ENCODE data around the gene EFR3B.

The EFR3B gene

DNA sequence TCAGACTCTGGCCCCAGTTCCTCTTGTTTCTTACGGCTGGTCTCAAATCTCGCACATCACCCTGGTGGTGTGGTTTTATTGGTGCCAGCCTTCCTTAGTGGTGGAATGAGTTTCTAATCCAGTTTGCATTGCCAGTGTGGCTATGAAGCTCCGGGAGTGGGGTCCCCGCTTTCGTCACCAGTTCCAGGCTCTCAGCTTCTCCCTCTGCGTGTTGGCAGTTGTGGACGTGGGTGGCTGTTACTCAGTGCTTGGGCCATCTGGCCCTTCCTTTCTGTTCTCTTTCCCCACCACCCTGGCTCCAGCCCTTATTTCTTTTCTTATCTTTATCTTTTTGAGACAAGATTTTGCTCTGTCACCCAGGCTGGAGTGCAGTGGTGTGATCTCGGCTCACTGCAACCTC is 30.1 kb downstream of the EFR3B start:
- no peaks in the 10 kb centered on the region for H3K9me3 ChIP-seq (ENCODE audit: control insufficient read depth, low read length)
- H3K4me3 ChIP-seq (ENCODE audit: insufficient read depth, low read depth, low read length): no peak overlapping the region
- peaks cover 3% of the 10 kb centered on the region for H3K4me1 ChIP-seq (ENCODE audit: control insufficient read depth, insufficient read depth, low read length)
- no peaks in the 10 kb centered on the region for H3K27me3 ChIP-seq (ENCODE audit: control insufficient read depth, insufficient read depth, low read length, poor library complexity, severe bottlenecking)
- H3K36me3 ChIP-seq (ENCODE audit: control insufficient read depth, insufficient read depth, low read length): no peaks in the 10 kb centered on the region
- 92 to 95% methylated on average over 8 of the region's 8 CpGs for WGBS, 2 experiments
- H3K27ac ChIP-seq (ENCODE audit: insufficient read depth, low read depth, low read length, poor library complexity, severe bottlenecking): no peak overlapping the region

DNA sequence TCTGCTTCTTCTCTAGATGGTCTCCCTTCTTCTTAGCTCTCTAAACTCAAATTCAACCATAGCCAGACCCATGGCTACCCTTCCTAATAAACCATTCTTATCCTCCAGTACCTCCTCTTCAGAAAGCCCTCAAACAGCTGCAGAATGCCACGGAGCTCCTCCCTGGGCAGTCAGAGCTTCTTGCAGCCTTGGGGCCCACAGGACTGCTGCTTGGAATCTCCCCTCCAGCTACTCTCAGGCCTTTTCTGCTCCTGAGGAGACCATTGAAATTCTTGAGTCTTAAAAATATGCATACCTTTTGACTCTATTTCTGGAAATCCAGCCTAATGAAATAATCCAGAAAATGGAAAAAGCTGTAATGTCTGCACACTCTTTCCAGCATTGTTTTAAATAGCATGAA is 30.7 kb downstream of the EFR3B start:
- Histone ChIP-seq H3K9me3 (ENCODE audit: control insufficient read depth, low read length) (no peaks in the 10 kb centered on the region), H3K4me3 (ENCODE audit: insufficient read depth, low read depth, low read length) (no peak overlapping the region), H3K4me1 (ENCODE audit: control insufficient read depth, insufficient read depth, low read length) (peaks cover 3% of the 10 kb centered on the region), H3K27me3 (ENCODE audit: control insufficient read depth, insufficient read depth, low read length, poor library complexity, severe bottlenecking) (no peaks in the 10 kb centered on the region), H3K36me3 (ENCODE audit: control insufficient read depth, insufficient read depth, low read length) (no peaks in the 10 kb centered on the region), H3K27ac (ENCODE audit: insufficient read depth, low read depth, low read length, poor library complexity, severe bottlenecking) (no peak overlapping the region)
- WGBS, 2 experiments: 36 to 45% methylated on average over 1 of the region's 1 CpG

DNA sequence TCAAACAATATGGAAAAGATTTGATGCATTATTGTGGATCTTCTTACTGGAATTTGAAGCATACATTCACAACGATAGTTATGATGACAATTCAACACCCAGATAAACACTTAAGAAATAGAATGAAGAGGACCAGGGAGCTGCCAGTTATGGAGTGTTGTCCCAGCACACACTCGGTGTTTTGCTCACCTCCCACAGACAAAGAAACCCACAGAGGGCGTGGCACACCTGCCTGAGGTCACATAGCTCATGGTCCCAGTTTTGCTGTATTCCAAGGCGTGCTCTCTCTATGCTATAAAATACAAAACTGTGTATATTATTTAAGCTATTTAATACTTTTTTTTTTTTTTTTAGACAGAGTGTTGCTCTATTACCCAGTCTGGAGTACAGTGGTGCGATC is 31.1 kb downstream of the EFR3B start:
- Histone ChIP-seq H3K27ac (ENCODE audit: insufficient read depth, low read depth, low read length, poor library complexity, severe bottlenecking) (no peak overlapping the region), H3K4me1 (ENCODE audit: control insufficient read depth, insufficient read depth, low read length) (peaks cover 4% of the 10 kb centered on the region), H3K36me3 (ENCODE audit: control insufficient read depth, insufficient read depth, low read length) (no peaks in the 10 kb centered on the region), H3K4me3 (ENCODE audit: insufficient read depth, low read depth, low read length) (no peak overlapping the region), H3K9me3 (ENCODE audit: control insufficient read depth, low read length) (no peaks in the 10 kb centered on the region), H3K27me3 (ENCODE audit: control insufficient read depth, insufficient read depth, low read length, poor library complexity, severe bottlenecking) (no peaks in the 10 kb centered on the region)
- 88 to 97% methylated on average over 4 of the region's 5 CpGs for WGBS, 2 experiments

DNA sequence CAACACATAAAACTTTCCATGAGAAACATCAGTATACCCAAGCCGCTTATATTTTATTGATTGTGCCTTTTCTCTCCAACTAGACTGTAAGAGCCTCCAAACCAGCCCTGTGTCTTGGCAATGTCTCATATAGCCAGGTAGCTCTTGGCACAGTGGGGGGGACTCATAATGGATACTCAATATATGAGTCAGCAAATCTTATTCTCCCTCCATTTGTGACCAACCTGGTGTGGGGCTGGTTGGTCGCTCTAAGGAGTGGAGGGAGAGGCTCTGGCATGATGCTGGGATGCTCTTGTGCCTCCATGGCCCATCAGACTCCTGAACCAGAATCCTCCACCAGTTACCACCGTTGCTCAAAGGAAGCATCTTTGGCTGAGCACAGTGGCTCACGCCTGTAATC is 32.0 kb downstream of the EFR3B start:
- peaks cover 7% of the 10 kb centered on the region for H3K4me1 ChIP-seq (ENCODE audit: control insufficient read depth, insufficient read depth, low read length)
- H3K27ac ChIP-seq (ENCODE audit: insufficient read depth, low read depth, low read length, poor library complexity, severe bottlenecking): no peak overlapping the region
- no peaks in the 10 kb centered on the region for H3K27me3 ChIP-seq (ENCODE audit: control insufficient read depth, insufficient read depth, low read length, poor library complexity, severe bottlenecking)
- no peak overlapping the region for H3K4me3 ChIP-seq (ENCODE audit: insufficient read depth, low read depth, low read length)
- no peaks in the 10 kb centered on the region for H3K9me3 ChIP-seq (ENCODE audit: control insufficient read depth, low read length)
- WGBS, 2 experiments: 92% methylated on average over 4 of the region's 4 CpGs
- H3K36me3 ChIP-seq (ENCODE audit: control insufficient read depth, insufficient read depth, low read length): no peaks in the 10 kb centered on the region

DNA sequence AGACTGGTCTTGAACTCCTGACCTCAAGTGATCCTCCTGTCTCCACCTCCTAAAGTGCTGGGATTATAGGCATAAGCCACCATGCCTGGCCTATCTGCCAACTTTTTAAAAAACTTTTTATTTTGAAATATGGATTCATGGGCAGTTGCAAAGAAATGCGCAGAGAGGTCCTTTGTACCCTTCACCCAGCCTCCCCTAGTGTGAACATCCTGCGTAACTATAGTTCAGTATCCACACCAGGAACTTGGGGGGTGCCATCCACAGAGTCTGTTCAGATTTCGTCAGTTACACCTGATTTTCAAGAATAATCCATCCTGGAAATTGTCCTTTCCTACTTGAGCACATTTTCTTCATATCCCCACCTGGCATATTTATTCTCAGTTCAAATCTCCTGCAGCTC is 33.0 kb downstream of the EFR3B start:
- Histone ChIP-seq H3K27ac (ENCODE audit: insufficient read depth, low read depth, low read length, poor library complexity, severe bottlenecking) (no peak overlapping the region), H3K4me1 (ENCODE audit: control insufficient read depth, insufficient read depth, low read length) (peaks cover 7% of the 10 kb centered on the region), H3K4me3 (ENCODE audit: insufficient read depth, low read depth, low read length) (no peak overlapping the region), H3K9me3 (ENCODE audit: control insufficient read depth, low read length) (no peaks in the 10 kb centered on the region), H3K36me3 (ENCODE audit: control insufficient read depth, insufficient read depth, low read length) (no peaks in the 10 kb centered on the region), H3K27me3 (ENCODE audit: control insufficient read depth, insufficient read depth, low read length, poor library complexity, severe bottlenecking) (no peaks in the 10 kb centered on the region)
- WGBS, 2 experiments: 95 to 96% methylated on average over 3 of the region's 3 CpGs

DNA sequence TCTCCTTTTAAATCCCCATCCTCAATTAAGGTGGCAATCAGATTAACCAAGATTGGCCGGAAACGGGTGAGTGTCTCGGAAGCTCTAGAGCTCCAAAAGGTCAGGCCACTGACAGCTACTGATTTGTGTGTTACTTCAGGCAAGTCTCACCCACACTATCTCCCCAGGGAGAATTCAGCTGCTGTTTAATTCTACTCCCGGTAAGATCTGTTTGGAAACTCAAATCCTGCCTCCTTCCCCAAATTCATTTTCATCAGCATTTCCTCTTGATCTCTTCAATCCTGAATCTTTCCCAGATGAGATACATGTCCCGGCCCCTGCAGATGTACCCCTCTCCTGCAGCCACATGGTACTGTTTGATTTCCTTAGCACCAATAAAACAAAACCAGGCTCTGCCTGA is 34.9 kb downstream of the EFR3B start:
- no peak overlapping the region for H3K4me3 ChIP-seq (ENCODE audit: insufficient read depth, low read depth, low read length)
- 82 to 86% methylated on average over 5 of the region's 5 CpGs for WGBS, 2 experiments
- H3K4me1 ChIP-seq (ENCODE audit: control insufficient read depth, insufficient read depth, low read length): peaks cover 7% of the 10 kb centered on the region
- H3K27me3 ChIP-seq (ENCODE audit: control insufficient read depth, insufficient read depth, low read length, poor library complexity, severe bottlenecking): no peaks in the 10 kb centered on the region
- no peaks in the 10 kb centered on the region for H3K9me3 ChIP-seq (ENCODE audit: control insufficient read depth, low read length)
- no peak overlapping the region for H3K27ac ChIP-seq (ENCODE audit: insufficient read depth, low read depth, low read length, poor library complexity, severe bottlenecking)
- H3K36me3 ChIP-seq (ENCODE audit: control insufficient read depth, insufficient read depth, low read length): no peaks in the 10 kb centered on the region

DNA sequence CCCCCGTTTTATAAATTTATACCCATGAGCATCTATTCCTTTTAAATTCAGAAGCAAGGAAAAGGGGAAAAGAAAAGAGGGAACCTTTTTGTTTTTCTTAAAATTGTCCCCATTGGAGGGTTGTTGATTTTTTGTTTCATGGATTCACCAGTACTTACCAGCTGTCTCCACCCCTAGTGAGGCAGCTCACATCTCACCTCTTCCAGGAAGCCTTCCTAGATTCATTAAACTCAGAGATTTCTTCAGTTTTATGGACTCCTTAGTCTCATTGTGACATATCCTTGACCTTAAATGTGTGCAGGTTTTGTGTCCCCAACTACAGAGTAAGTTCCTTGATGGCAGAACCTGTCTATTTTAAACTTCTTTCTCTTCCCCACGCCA is 35.9 kb downstream of the EFR3B start:
- H3K4me1 ChIP-seq (ENCODE audit: control insufficient read depth, insufficient read depth, low read length): peaks cover 7% of the 10 kb centered on the region
- no peak overlapping the region for H3K27ac ChIP-seq (ENCODE audit: insufficient read depth, low read depth, low read length, poor library complexity, severe bottlenecking)
- no peaks in the 10 kb centered on the region for H3K36me3 ChIP-seq (ENCODE audit: control insufficient read depth, insufficient read depth, low read length)
- no peak overlapping the region for H3K4me3 ChIP-seq (ENCODE audit: insufficient read depth, low read depth, low read length)
- 90 to 92% methylated on average over 1 of the region's 2 CpGs for WGBS, 2 experiments
- H3K27me3 ChIP-seq (ENCODE audit: control insufficient read depth, insufficient read depth, low read length, poor library complexity, severe bottlenecking): no peaks in the 10 kb centered on the region
- H3K9me3 ChIP-seq (ENCODE audit: control insufficient read depth, low read length): no peaks in the 10 kb centered on the region

DNA sequence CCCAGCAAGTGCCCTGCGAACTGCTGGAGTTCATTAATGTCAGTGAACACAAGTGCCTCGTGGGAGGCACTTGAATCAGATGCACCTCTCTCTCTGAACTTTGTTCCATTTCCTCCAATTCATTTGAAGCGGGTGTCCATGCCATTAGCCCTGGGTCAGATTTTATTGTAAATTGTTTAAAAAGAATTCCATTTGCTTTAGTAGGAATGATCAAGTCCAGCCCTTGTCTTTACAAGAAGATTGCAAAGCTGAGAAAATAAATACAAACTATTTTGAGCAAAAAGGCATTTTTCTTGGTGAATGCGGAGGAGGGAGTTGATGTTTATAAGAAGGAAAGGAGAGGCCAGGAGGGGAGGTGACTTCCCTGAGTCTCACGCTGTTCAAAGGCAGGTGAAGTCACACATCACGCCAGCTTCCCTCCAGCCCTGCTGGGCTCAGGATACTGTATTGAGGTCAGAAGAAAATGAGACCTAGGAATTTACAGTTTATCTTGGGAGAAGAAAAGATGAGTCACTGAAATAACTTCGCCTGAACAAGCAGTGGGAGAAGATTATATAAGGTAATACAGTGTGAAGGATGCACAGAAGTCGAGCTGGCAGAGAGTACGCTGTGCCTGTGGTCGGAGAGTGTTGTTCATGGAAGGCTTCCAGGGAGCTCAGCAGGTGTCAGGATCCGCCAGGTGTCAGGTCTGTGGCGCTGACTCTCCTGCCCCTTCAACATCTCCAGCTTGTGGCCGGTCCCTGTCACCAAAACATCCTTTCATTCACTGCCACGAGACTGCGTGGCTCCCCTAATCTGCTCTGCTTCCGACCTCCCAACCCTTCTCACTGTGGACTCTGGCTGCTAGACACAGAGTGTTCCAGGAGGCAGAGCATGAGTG is 36.5 kb downstream of the EFR3B start:
- H3K9me3 ChIP-seq (ENCODE audit: control insufficient read depth, low read length): no peaks in the 10 kb centered on the region
- H3K4me1 ChIP-seq (ENCODE audit: control insufficient read depth, insufficient read depth, low read length): peaks cover 7% of the 10 kb centered on the region
- no peak overlapping the region for H3K4me3 ChIP-seq (ENCODE audit: insufficient read depth, low read depth, low read length)
- no peaks in the 10 kb centered on the region for H3K36me3 ChIP-seq (ENCODE audit: control insufficient read depth, insufficient read depth, low read length)
- no peaks in the 10 kb centered on the region for H3K27me3 ChIP-seq (ENCODE audit: control insufficient read depth, insufficient read depth, low read length, poor library complexity, severe bottlenecking)
- WGBS, 2 experiments: 83 to 84% methylated on average over 16 of the region's 16 CpGs
- H3K27ac ChIP-seq (ENCODE audit: insufficient read depth, low read depth, low read length, poor library complexity, severe bottlenecking): no peak overlapping the region

DNA sequence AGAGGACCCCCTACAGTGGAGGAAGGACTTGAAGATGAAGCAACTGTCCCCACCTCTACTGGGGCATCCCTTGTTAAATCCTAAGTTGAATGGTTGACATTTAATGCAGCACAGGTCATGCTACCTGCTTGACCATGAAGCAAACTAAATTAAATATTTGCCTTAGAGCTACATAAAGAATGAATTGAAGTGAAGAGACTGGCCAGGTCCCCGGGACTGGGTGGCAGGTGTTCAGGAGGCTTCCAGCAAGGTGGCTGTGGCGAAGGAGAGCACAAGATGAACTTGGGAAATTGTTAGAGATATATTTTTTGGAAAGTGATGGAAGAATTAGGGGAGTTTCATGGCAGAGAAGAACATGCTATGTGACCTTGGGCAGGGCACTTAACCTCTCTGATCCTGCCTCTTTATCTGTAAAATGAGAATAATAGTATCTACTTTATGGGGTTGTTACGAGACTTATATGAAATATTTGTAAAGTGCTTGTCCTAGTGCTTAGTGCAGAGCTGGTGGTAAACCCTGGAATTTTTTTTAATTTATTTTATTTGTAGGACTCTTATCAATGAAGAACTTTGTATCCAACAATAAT is 37.3 kb downstream of the EFR3B start:
- Histone ChIP-seq H3K9me3 (ENCODE audit: control insufficient read depth, low read length) (no peaks in the 10 kb centered on the region), H3K36me3 (ENCODE audit: control insufficient read depth, insufficient read depth, low read length) (no peaks in the 10 kb centered on the region), H3K4me3 (ENCODE audit: insufficient read depth, low read depth, low read length) (no peak overlapping the region), H3K27me3 (ENCODE audit: control insufficient read depth, insufficient read depth, low read length, poor library complexity, severe bottlenecking) (no peaks in the 10 kb centered on the region), H3K27ac (ENCODE audit: insufficient read depth, low read depth, low read length, poor library complexity, severe bottlenecking) (no peak overlapping the region), H3K4me1 (ENCODE audit: control insufficient read depth, insufficient read depth, low read length) (peaks cover 7% of the 10 kb centered on the region)
- 90 to 96% methylated on average over 3 of the region's 3 CpGs for WGBS, 2 experiments

DNA sequence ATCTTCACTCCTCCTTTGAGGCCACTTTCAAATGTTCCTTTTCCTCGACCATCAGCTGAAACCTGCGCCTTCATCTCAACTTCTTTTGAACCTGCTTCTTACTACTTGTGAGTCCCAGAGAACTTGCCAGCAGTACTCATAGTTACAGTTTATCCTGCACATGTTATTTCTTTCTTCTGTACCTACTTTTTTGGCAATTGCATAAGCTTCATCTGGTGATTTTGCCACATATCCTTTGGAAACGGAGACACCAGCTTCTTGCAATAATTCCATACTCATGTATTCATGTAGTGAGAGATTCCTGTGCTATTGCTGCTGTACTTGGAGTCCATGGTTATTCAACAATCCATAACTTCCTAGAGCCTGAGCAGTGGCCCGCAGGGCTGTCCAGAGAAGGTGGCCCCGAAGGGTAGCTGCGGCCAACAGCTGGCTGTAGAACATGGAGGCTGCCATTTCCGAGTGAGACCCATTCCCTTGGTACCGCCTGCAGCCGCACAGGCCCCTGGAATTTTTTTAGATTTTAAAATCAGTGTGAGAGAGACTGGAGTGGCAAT is 39.4 kb downstream of the EFR3B start:
- 97 to 98% methylated on average over 9 of the region's 9 CpGs for WGBS, 2 experiments
- no peaks in the 10 kb centered on the region for H3K36me3 ChIP-seq (ENCODE audit: control insufficient read depth, insufficient read depth, low read length)
- H3K4me3 ChIP-seq (ENCODE audit: insufficient read depth, low read depth, low read length): no peak overlapping the region
- H3K27me3 ChIP-seq (ENCODE audit: control insufficient read depth, insufficient read depth, low read length, poor library complexity, severe bottlenecking): no peaks in the 10 kb centered on the region
- no peak overlapping the region for H3K27ac ChIP-seq (ENCODE audit: insufficient read depth, low read depth, low read length, poor library complexity, severe bottlenecking)
- H3K9me3 ChIP-seq (ENCODE audit: control insufficient read depth, low read length): no peaks in the 10 kb centered on the region
- peaks cover 7% of the 10 kb centered on the region for H3K4me1 ChIP-seq (ENCODE audit: control insufficient read depth, insufficient read depth, low read length)
